Left lung (tissue), 10 donors: ENCODE results near the gene KCTD3. TPM values are rescaled to one million over a fixed set of nuclear protein-coding genes. Genes with fewer than 3 reads are reported as not detected.

ENCODE experiments used
- ATAC-seq: fragments of 200-7000 bp; cut with Tn5 transposase; one replicate; pipeline ENCODE4 v1.9.1; 2020; ENCODE audit warnings: moderate library complexity
- DNase-seq, 4 donors: peaks; one replicate each; pipeline ENCODE4 v3.0.0-alpha.2; 2013 to 2020
- H3K27ac ChIP-seq, 2 donors: fragments of 200-600 bp; sonication (generic) in 1 of 2; one replicate each; pipeline versions ENCODE4 v1.5.0 to v1.8.0; 2020 to 2021
- H3K27me3 ChIP-seq, 2 donors: fragments of 200-600 bp; sonication (generic) in 1 of 2; one replicate each; pipeline versions ENCODE4 v1.5.0 to v1.8.0; 2020 to 2021
- H3K36me3 ChIP-seq, 2 donors: fragments of 200-600 bp; sonication (generic) in 1 of 2; one replicate each; pipeline versions ENCODE4 v1.5.0 to v1.8.0; 2020 to 2021
- H3K4me1 ChIP-seq, 2 donors: fragments of 200-600 bp; one replicate each; pipeline ENCODE4 v1.8.0; 2021
- H3K4me3 ChIP-seq, 2 donors: fragments of 200-600 bp; sonication (generic) in 1 of 2; one replicate each; pipeline versions ENCODE4 v1.5.0 to v1.8.0; 2020 to 2021; ENCODE audit warnings: mild to moderate bottlenecking in 1 of 2
- H3K9me3 ChIP-seq, 2 donors: fragments of 200-600 bp; sonication (generic) in 1 of 2; one replicate each; pipeline versions ENCODE4 v1.5.0 to v1.8.0; 2020 to 2021
- CTCF ChIP-seq, 2 donors: fragments of 200-600 bp; sonication (generic) in 1 of 2; IDR thresholded peaks; one replicate each; pipeline versions ENCODE4 v1.5.0 to v1.8.0; 2021; ENCODE audit warnings: antibody characterized with exemption in 2 of 2
- intact Hi-C, 2 donors: fragments of 100-400 bp; cut with DNase I; formaldehyde crosslinking; loops; one replicate each; pipeline versions ENCODE4 v1.11.2 to v1.14.2; 2022
- polyA plus RNA-seq, 6 donors: library from polyadenylated mRNA; unstranded; fragments of 120-200 nt; gene quantifications; one replicate each; pipeline ENCODE4 v1.2.1, GENCODE V29; 2013; ENCODE audit not compliant: insufficient read length in 6 of 6
- total RNA-seq, 2 donors: library from RNA; stranded (reverse); fragmentation: NEBNext Ultra II Directional; extraction: Animal tissue kit (Norgen Biotek cat#: 25700); gene quantifications; one replicate each; pipeline ENCODE4 v1.2.1, GENCODE V29; 2021
- donor health status: DM: no; HTN: yes; CAD: no.
- donor health status: DM: no; HTN: no; CAD: no.

KCTD3 gene
- total and polyA plus RNA-seq, 8 donors: 19.8 to 81.2 (median 68.9) TPM

- ATAC-seq (no peak), DNase-seq (no peak)
- intact Hi-C loops: no loop called here
- Histone ChIP-seq H3K27me3 (no peaks in the 10 kb centered on the region), H3K27ac (no peak overlapping the region), H3K36me3 (no peaks in the 10 kb centered on the region), H3K9me3 (no peaks in the 10 kb centered on the region), H3K4me1 (peaks cover 0 to 5% of the 10 kb centered on the region in 2 donors), H3K4me3 (no peak overlapping the region)
- no peak for TF ChIP-seq CTCF (IDR thresholded peaks at IDR 0.05)
Observed at GRCh38 chr1:215594640-215595039, 27.5 kb downstream of the KCTD3 start.

GRCh38 chr1:215595231-215595630, 28.1 kb downstream of the KCTD3 start:
- ATAC-seq: no peak
- DNase-seq: no peak

DNA sequence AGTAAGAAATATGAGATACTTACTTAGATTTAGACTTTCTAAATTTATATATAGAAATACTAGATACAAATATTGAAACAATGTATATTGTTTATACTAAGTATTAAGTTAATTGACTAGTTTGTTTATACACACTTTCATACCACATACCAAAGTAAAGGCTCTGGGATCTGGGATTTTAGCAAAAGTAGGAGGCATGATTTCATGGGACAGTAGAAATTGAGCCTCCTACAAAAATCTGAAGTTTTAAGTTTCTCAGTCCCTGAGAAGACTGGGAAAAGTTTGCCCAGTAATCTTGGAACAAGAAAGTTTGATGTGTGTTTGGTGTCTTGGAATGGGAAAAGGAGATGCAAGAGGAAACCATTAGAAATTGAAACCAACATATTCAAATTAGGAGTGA, 30.9 kb downstream of the KCTD3 start:
- DNase-seq (no peak), ATAC-seq (no peak)
- Histone ChIP-seq H3K9me3 (no peaks in the 10 kb centered on the region), H3K4me1 (peaks cover 0 to 5% of the 10 kb centered on the region in 2 donors), H3K27ac (no peak overlapping the region), H3K36me3 (no peaks in the 10 kb centered on the region), H3K4me3 (no peak overlapping the region), H3K27me3 (no peaks in the 10 kb centered on the region)
- intact Hi-C loops: no loop called here
- no peak for TF ChIP-seq CTCF (IDR thresholded peaks at IDR 0.05)

More at GRCh38 chr1:215595231-215595630, 28.1 kb downstream of the KCTD3 start:
- Histone ChIP-seq H3K9me3 (no peaks in the 10 kb centered on the region), H3K36me3 (no peaks in the 10 kb centered on the region), H3K27ac (no peak overlapping the region), H3K27me3 (no peaks in the 10 kb centered on the region), H3K4me3 (no peak overlapping the region), H3K4me1 (peaks cover 0 to 5% of the 10 kb centered on the region in 2 donors)
- intact Hi-C loops: no loop called here
- TF ChIP-seq CTCF (IDR thresholded peaks at IDR 0.05): no peak

DNA sequence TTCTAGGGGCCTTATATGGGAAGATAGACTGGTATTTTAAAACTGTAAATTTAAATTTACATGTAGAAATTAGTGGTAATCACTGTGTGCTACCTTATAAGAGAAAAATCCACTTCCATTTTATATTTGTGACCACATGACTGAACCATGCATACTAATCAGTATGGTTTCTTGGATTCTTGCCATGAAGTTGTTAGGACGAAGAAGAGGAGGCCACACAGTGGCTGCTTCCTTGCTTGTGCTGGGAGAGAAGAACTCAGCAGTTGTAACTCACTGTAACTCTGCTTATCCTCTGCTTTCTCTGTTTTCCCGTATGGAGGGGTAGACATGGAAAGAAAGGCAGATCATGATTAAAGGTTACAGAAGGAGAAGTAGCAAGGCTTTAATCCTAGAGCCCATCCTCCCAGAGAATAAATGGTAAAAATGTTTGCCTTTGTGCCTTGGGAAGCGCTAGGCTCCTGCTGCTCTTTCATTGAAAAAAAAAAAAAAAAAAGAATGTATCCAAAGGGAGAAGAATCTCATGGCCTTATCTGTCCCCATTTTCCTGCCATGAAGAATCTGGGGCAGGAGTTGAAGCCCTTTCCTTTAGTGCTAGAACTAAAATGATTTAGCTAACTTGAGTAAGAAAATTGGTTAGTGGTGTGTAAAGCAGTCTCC, 32.4 kb downstream of the KCTD3 start:
- Histone ChIP-seq H3K36me3 (peaks cover 0 to 5% of the 10 kb centered on the region in 2 donors), H3K27ac (no peak overlapping the region), H3K9me3 (no peaks in the 10 kb centered on the region), H3K4me3 (no peak overlapping the region), H3K27me3 (no peaks in the 10 kb centered on the region), H3K4me1 (peaks cover 0 to 5% of the 10 kb centered on the region in 2 donors)
- ATAC-seq (no peak), DNase-seq (peak in 1 of 4 donors; percentile 9)
- TF ChIP-seq CTCF (IDR thresholded peaks at IDR 0.05): no peak
- intact Hi-C loops: no loop called here

GRCh38 chr1:215600258-215600792, 33.2 kb downstream of the KCTD3 start:
- Histone ChIP-seq H3K27ac (no peak overlapping the region), H3K36me3 (peaks cover 0 to 5% of the 10 kb centered on the region in 2 donors), H3K4me3 (no peak overlapping the region), H3K27me3 (no peaks in the 10 kb centered on the region), H3K9me3 (no peaks in the 10 kb centered on the region), H3K4me1 (no peaks in the 10 kb centered on the region)
- ATAC-seq (no peak), DNase-seq (no peak)
- no peak for TF ChIP-seq CTCF (IDR thresholded peaks at IDR 0.05)
- intact Hi-C loops: no loop called here
